ENCODE data around the gene CDYL2.
"Not testable (repeated sequence)": the region's sequence is repeated elsewhere in the genome, so short reads cannot be mapped to it uniquely, and the experiment has no call there.

The CDYL2 gene

GRCh38 chr16:80804526-80805383 lies at the start of gene CDYL2:
Gene CDYL2 (minus strand): TSS chr16:80804598. CDS start chr16:80804173, 425 bp downstream.
- DNase-seq: peak; percentile 59

GRCh38 chr16:80852261-80852872 lies 48.0 kb upstream of the CDYL2 start:
- peak; percentile 6 for DNase-seq

GRCh38 chr16:80851831-80852230 lies 47.4 kb upstream of the CDYL2 start:
- no peak for DNase-seq

GRCh38 chr16:80850757-80851156 lies 46.4 kb upstream of the CDYL2 start:
- no peak for DNase-seq

- no peak for DNase-seq
Observed at GRCh38 chr16:80848862-80849261, 44.5 kb upstream of the CDYL2 start.

GRCh38 chr16:80846680-80847079 lies 42.3 kb upstream of the CDYL2 start:
- DNase-seq: no peak

- DNase-seq: no peak
Observed at GRCh38 chr16:80846275-80846674, 41.9 kb upstream of the CDYL2 start.

- no peak for DNase-seq
Observed at GRCh38 chr16:80844395-80844794, 40.0 kb upstream of the CDYL2 start.

GRCh38 chr16:80841231-80841630 lies 36.8 kb upstream of the CDYL2 start:
- DNase-seq: no peak

- no peak for DNase-seq
Observed at GRCh38 chr16:80837533-80838147, 33.2 kb upstream of the CDYL2 start.

- DNase-seq: no peak
Observed at GRCh38 chr16:80836846-80837245, 32.4 kb upstream of the CDYL2 start.

GRCh38 chr16:80836202-80836601 lies 31.8 kb upstream of the CDYL2 start:
- DNase-seq: no peak

- no peak for DNase-seq
Observed at GRCh38 chr16:80831039-80831438, 26.6 kb upstream of the CDYL2 start.

GRCh38 chr16:80828495-80828894 lies 24.1 kb upstream of the CDYL2 start:
- no peak for DNase-seq

- no peak for DNase-seq
Observed at GRCh38 chr16:80827007-80827406, 22.6 kb upstream of the CDYL2 start.

GRCh38 chr16:80825365-80825758 lies 21.0 kb upstream of the CDYL2 start:
- DNase-seq: no peak

- DNase-seq: peak; percentile 64
Observed at GRCh38 chr16:80824623-80825364, 20.4 kb upstream of the CDYL2 start.

GRCh38 chr16:80819988-80820387 lies 15.6 kb upstream of the CDYL2 start:
- no peak for DNase-seq

- no peak for DNase-seq
Observed at GRCh38 chr16:80816356-80816755, 12.0 kb upstream of the CDYL2 start.

- not testable (repeated sequence) for DNase-seq
Observed at GRCh38 chr16:80815278-80815677, 10.9 kb upstream of the CDYL2 start.

- no peak for DNase-seq
Observed at GRCh38 chr16:80812593-80812992, 8.2 kb upstream of the CDYL2 start.

GRCh38 chr16:80809366-80809765 lies 5.0 kb upstream of the CDYL2 start:
- DNase-seq: no peak

- no peak for DNase-seq
Observed at GRCh38 chr16:80807906-80808305, 3.5 kb upstream of the CDYL2 start.

All from CD4-positive, alpha-beta T cell treated with Interleukin-10 for 1 hour (primary cell).